SIG-M5 treated with dmso at 0.1 percent for 504 hours (cell line): ENCODE measurements around the gene SYTL3.

ENCODE experiments used
- DNase-seq: peaks from one replicate; lab custom pipeline; 2025; ENCODE audit not compliant: unreplicated experiment; lab: John Stamatoyannopoulos, UW

SYTL3 gene

GRCh38 chr6:158770533-158771330 lies 120.9 kb downstream of the SYTL3 start:
- DNase-seq = no peak

GRCh38 chr6:158771399-158772152 lies 121.7 kb downstream of the SYTL3 start:
- DNase-seq = no peak

- no peak for DNase-seq
These were observed 122.3 kb downstream of the SYTL3 start for GRCh38 chr6:158772172-158772571.

- no peak for DNase-seq
These were observed 123.1 kb downstream of the SYTL3 start for GRCh38 chr6:158772851-158773371.

GRCh38 chr6:158773581-158774449 lies 124.0 kb downstream of the SYTL3 start:
- no peak for DNase-seq

DNA sequence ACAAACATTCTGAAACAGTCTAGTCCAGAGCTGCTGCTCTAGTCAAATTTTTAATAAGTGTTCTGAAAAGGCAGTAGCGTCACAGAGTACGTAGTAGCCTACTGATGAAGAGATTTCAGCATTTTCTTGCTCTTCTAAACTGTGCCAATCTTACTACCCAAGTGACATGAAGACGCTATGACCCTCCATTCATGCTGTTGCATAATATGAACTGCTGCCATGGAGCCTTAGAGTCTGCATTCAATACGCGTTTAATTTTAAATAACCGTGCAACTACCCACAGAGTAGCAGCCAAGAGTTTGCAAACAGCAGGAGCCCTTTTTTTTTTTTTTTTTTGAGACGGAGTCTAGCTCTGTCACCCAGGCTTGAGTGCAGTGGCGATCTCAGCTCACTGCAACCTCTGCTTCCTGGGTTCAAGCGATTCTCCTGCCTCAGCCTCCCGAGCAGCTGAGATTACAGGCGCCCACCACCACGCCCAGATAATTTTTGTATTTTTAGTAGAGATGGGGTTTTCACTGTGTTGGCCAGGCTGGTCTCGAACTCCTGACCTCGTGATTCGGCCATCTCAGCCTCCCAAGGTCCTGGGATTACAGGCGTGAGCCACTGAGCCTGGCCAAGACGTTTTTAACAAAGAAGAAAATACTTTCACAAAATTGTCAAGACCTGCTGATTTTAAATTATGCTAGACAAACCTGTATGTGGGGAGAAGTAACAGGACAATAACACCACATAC lies 125.0 kb downstream of the SYTL3 start:
- no peak for DNase-seq

- DNase-seq = no peak
These were observed 126.0 kb downstream of the SYTL3 start for GRCh38 chr6:158775832-158776231.

GRCh38 chr6:158776737-158777136 lies 126.9 kb downstream of the SYTL3 start:
- no peak for DNase-seq

DNA sequence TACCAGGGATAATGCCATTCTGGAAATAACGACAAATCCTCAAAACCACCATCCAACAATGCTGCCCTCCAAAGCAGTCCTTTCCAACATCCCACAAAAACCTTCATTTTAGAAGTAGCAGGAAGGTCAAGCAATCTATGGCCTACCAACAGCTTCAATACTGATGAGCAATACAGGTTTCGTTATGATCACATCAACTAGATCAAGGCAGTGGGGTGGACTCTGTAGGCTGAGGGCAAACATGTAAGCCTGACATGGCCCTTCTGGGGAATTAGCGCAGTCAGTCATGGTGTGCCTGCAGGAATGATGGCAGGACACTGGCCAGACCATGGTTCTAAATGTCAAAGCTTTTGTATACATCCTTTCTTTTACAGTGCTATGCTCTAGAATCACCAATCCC lies 127.7 kb downstream of the SYTL3 start:
- no peak for DNase-seq

DNA sequence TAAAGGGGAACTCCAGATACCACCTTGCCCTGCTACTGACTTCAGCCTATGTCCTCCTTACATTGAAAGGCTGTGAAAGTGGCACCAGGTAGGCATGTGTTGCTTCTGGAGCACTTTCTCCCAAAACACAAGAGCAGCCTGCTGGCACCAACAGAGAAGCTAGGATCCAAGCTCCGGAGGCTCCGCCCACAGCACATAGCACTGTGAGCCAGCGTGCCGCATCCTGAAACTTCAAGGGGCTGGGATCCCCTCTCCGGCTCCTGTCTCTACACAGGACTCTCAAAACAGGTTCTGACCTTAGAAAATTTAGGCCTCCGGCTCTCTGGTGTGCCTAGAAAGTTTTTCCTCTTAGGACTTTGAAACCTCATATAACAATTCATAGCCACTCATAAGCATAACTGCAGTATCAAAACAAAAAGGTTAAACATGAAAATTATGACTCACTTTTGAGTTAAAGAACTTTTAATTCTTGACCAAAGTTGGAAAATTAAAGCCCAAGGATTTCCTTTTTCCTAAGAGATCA lies 128.2 kb downstream of the SYTL3 start:
- DNase-seq = no peak

- no peak for DNase-seq
These were observed 130.5 kb downstream of the SYTL3 start for GRCh38 chr6:158780246-158780884.

DNA sequence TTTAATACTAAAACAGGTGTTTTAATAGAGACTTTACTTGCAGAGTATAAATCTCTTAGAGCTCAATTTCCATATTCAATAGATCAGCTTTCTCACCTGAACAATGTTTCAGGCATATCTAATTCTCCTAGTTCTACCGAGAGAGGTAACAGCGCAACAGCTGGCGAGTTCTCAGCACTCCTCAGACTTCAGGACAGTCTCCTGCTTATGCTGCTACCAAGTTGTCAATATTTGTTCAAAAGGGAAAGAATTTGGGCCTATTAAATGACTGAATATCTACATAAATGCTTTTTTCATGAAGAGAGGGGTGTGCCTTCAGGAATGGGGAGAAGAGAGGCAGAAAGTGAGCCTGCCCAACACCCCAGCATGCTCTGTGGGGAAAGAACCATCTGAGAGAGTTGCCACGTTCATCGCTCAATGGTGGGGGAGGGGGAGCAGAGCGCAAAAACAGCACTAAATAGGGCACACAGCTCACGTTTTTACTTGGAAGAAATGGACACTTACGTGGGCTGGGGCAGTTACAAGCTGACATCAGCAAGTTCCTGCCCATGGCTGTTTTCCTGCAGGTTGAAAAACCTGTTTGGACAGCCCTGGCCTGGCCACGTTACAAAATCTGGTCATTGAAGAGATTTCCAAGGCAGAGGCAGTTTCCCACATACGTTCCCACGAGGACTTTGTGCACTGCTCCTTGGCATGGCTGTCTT lies 131.3 kb downstream of the SYTL3 start:
- no peak for DNase-seq

GRCh38 chr6:158781692-158782373 lies 132.0 kb downstream of the SYTL3 start:
- no peak for DNase-seq

DNA sequence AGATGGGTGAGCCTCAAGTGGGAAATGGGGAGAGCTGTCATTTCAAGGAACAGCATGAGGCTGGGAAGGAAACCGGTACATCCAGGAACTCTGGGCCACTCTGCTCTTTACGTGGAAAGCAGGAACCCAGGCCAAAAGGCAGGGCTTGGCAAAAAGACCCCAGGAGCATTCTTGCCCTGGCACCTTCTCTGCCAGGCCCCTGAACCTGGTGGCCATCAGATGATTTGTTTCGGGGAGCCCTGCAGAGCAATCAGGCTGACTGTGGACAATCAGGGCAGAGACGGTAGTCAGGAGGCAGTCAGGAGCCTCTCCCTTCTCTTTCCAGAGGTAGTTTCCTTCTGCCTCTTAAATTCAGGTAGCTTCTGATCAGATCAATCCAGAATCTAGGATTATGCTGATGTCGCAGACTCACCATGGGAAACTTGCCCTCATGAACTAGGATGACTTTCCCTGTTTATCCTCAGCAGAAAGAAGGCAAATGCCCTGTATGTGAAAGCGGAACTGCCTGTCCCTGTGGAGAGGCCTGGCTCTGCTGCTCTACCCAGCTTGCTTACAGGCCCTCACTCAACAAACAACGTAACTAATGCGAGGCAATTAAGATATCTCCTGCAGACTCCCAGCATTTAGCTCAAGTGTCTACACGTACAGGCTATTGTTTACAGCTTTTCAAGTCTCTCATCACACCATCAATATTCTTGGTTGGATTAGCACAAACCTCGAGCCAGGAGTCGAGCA lies 132.7 kb downstream of the SYTL3 start:
- no peak for DNase-seq

DNA sequence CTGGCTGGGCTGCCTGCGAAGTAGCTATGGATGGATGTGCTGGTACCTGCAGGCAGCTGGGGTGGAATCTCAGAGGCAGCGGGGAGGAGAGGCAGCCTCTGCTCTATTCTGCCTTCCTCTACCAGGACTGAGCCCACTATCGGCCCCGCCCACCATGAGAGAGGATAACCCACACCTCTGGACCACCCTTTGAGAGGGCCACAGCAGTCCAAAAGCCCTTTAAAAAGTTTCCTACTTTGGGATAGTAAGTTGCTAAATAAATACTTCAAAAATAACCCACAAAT lies 133.3 kb downstream of the SYTL3 start:
- DNase-seq = no peak

DNA sequence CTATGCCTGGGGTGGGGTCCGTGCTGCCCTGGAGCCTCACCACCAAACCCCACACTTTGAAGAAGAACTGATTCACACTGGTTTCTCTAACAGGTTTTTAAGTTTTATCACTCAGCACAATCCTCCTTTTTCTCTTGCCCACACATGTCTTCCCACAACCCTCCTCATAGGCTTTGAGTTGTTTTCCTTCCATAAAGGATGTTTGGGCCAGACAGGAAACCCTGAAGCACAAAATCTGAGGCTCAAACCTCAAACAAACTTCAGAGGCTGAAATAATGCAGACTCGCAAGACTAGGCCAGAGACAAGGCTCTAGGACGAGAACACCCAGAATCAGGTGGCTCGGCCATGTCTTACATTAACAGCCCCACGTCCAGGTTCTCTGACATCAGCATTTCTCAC lies 134.0 kb downstream of the SYTL3 start:
- no peak for DNase-seq

GRCh38 chr6:158784505-158784904 lies 134.7 kb downstream of the SYTL3 start:
- DNase-seq = no peak

GRCh38 chr6:158785036-158785435 lies 135.2 kb downstream of the SYTL3 start:
- no peak for DNase-seq
